HS-27A (cell line): ENCODE data around the gene CDK2AP2.
"Not testable (repeated sequence)": the region's sequence is repeated elsewhere in the genome, so short reads cannot be mapped to it uniquely, and the experiment has no call there.

ENCODE experiments used
- DNase-seq: peaks from one replicate; pipeline ENCODE4 v3.0.0-alpha.2; 2012; ENCODE audit warnings: low read depth, missing footprints

CDK2AP2 gene

DNA sequence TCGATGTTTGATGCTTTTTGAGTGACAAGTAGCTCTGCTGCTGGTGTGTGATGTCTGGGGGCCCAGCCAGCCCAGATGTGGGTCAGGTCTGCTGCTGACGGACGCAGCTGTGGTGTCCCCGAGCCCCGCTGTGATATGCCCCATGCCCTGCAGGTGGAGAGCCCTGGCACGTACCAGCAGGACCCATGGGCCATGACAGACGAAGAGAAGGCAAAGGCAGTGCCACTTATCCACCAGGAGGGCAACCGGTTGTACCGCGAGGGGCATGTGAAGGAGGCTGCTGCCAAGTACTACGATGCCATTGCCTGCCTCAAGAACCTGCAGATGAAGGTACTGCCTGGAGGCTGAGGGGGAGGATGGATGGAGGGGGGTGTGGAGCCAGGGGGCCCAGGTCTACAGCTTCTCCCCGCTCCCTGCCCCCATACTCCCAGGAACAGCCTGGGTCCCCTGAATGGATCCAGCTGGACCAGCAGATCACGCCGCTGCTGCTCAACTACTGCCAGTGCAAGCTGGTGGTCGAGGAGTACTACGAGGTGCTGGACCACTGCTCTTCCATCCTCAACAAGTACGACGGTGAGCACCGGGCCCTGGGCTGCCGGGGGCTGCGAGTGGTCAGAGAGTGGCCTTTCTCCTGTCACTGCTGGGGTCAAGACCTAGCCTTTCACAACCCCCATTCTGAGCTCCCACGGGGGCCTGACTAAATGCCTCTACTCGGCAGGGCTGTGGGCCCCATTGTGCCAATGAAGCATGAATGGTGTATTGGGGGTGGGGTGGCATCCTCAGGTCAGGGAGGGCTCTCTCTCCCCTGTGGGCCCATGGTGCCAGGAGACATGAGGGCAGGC lies 17.9 kb downstream of the CDK2AP2 start:
- no peak for DNase-seq

DNA sequence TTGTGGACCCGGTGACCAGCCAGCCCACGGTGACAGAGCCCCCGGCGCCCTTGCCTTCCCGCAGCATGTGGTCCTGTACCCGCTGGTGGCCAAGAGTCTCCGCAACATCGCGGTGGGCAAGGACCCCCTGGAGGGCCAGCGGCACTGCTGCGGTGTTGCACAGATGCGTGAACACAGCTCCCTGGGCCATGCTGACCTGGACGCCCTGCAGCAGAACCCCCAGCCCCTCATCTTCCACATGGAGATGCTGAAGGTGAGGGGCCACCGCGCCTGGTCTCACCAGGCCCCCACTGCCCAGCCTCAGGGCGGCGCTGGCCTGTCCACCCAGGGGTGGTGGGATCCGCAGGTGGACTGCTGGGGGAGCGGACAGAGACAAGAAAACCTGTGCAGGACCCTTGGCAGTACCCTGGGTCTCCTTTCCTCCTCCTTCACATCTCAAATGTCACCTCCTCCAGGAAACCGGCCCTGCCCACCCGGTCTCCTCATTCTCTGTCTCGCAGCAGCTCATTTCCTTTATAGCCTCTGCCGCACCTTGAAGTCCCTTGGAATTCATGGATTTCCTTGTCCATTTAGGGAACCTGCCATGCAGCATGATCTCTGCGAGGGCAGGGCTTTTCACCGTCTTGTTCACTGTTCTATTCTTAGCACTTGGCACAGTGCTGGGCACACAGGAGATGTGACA lies 18.6 kb downstream of the CDK2AP2 start:
- no peak for DNase-seq

DNA sequence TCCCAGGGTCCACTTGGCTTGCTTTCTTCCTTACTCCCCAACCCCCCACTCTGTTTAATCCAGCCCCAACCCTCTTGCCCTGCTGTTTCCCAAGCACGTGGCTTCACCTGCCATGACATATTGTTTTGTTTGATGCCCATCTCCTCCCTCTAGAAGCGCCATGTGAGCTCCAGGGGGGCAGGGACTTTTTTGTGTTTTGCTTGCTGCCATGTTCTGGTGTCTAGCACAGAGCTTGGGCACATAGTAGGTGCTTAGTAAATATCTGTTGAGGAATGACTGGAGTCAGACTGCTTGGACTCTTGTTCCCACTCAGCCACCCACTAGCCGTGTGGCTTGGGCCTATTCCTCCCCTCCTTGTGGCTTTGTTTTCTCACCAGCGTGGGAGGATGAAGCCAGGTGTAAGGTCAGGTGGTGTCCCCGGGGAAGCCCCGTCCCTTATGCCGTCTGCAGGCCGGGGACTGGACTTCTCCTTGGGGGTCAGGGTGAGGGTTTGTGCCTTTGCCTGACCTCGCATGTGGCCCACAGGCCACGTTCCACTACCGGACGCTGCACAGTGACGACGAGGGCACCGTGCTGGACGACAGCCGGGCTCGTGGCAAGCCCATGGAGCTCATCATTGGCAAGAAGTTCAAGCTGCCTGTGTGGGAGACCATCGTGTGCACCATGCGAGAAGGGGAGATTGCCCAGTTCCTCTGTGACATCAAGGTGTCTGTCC lies 21.3 kb downstream of the CDK2AP2 start:
- DNase-seq, result no peak

DNA sequence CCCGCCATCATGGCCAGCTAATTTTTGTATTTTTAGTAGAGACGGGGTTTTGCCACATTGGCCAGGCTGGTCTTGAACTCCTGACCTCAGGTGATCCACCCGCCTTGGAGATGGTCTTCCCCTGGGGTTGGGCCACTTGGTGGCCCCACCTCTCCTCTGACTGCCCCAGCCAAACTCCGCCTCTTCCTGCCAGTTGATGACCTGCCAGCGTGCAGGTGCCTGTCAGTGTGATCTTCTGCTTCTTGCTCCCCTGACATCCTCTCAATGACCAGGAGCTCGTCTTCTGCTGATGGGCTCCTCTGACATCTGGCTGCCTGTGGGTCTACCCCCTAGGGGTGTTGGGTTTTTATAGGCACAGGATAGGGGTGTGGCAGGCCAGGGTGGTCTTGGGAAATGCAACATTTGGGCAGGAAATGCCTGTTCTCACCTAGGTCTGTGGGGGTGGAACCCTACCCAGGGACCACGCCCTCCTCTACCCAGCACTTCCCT lies 22.0 kb downstream of the CDK2AP2 start:
- DNase-seq, result not testable (repeated sequence)

DNA sequence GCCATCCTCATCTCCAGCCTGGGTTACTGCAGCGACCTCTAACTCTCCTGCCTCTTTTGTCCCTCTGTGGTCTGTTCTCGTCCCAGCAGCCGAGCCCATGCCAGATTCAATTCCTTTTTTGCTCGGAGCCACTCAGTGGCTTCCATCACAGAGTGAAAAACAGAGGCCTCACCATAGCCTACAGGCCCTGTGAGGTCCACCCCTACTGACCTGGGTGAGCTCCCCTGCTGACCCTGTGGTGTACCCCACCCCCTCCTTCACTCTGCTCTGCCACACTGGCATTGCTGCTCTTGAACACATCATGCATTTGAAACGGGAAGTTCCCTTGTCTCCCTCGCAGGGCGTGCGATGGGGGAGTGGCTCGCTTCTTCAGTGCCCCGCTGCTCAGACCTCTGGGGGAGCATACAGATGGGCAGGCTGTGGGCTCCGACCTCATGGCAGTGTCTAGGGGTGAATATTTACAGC lies 23.1 kb downstream of the CDK2AP2 start:
- DNase-seq, result no peak

DNA sequence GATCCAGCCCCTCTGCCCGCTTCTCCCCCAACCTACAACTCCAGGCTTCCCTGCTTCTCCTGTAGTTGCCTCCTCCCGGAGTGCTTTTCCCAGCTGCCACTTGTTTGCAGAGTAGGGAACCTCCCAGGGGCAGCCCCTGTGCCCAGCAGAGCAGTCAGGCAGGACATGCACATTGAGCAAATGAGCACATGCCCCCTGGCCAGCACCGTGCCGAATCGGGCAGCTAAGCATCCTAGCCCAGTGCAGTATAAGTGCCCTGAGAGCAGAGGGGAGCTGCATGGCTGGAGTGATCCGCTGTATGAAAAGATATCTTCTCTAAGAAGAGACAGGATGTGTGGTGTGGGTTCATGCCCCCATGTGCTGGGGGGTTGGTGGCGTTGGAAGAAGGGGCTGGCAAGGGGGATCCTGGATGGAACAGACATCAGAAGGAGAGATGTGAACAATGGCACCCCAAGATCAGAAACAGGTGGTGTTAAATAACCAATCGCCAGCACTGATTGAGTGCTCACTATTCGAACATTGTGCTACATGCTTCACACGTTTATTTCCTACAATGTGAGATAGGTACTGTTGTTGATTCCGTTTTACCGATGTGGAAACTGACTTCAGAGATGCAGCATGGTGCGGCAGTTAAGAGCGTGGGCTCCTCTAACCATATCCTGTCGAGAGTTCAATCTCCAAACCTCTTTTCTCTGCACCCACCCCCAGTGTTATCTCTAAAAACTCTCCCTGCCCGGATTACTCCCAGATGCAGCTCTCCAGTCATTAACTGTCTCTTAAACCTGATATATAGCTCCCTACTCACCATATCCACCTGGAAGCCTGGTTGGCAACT lies 23.9 kb downstream of the CDK2AP2 start:
- no peak for DNase-seq

DNA sequence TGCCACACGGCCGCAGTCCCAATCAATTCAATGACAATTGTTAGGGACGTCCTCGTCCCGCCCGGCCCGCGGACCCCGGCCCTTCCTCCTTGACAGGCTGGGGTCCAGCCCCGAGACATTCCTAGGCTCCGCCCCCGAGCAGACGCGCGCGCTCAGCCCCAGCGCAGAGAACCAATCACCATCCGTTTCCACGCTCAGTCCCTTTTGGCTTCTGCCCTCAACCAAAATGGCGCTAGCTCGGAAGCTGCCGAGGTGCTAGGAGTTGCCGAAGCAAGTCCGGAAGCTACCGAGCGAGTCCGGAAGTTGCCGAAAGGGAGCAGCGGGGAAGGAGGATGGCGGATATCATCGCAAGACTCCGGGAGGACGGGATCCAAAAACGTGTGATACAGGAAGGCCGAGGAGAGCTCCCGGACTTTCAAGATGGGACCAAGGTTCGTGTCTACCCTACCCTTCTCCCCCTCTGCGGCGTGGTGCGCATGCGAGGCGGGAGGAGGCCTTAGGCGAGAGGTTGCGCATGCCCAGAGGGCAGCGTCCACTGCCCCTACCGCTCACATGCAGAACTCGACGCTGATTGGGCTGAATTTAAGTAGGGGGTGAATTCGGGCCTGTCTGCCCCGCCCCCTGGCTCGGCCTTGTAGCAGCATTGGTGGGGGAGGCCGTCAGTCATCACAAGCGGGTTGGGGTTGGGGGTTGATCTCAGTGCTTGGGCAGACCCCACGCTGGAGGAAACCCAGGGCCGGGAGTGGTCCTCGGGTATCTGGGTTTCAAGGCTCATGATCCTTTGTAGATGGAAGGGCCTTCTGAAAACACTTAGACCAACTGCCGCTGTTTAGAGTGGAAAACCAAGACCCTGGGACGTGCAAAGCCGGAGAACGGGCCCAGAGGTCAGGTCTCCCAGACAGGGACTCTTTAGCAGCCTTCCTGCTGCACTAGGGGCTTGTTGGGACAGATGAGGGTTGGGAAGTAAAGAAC lies 24.8 kb downstream of the CDK2AP2 start, which contains the start of gene AIP:
AIP (plus strand) TSS at position 200 of the 972 bp plus-strand sequence; CDS start at position 333, 133 bp downstream.
- DNase-seq, result peak; percentile 98

DNA sequence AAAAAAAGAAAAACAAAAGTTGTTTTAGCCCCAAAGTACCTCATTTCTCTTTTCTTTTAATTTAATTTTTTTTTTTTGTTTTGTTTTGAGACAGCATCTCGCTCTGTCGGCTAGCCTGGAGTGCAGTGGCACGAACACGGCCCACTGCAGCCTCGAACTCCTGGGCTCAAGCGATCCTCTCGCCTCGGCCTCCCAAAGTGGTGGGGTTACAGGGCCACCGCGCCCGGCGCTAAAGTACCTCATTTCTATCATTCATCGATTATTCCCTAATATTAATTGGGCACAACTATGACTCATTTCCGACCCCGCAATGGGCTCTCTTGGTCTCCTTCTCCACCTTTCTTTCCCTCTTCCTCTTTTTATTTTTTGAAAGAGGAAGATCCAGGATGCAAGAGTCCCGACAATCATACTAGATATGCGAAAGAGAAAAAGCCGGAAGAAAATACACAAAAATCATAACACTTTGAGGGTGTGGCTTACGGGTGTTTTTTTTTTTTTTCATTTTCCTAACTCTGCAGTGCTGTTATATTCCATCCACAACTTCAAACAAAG lies 25.6 kb downstream of the CDK2AP2 start:
- DNase-seq, result no peak

DNA sequence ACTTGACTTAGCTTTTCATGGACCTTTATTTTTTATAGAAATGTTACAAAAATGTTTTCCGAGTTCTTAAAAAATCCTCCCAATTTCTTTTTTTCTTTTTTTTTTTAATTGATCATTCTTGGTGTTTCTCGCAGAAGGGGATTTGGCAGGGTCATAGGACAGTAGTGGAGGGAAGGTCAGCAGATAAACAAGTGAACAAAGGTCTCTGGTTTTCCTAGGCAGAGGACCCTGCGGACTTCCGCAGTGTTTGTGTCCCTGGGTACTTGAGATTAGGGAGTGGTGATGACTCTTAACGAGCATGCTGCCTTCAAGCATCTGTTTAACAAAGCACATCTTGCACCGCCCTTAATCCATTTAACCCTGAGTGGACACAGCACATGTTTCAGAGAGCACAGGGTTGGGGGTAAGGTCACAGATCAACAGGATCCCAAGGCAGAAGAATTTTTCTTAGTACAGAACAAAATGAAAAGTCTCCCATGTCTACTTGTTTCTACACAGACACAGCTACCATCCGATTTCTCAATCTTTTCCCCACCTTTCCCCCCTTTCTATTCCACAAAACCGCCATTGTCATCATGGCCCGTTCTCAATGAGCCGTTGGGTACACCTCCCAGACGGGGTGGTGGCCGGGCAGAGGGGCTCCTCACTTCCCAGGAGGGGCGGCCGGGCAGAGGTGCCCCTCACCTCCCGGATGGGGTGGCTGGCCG lies 30.5 kb downstream of the CDK2AP2 start:
- not testable (repeated sequence) for DNase-seq

DNA sequence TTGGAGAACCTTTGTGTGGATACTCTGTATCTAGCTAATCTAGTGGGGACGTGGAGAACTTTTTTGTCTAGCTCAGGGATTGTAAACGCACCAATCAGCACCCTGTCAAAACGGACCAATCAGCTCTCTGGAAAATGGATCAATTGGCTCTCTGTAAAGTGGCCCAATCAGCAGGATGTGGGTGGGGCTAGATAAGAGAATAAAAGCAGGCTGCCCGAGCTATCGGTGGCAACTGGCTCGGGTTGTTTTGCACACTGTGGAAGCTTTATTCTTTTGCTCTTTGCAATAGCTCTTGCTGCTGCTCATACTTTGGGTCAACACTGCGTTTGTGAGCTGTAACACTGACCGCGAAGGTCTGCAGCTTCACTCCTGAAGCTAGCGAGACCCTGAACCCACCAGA lies 31.3 kb downstream of the CDK2AP2 start:
- DNase-seq, result not testable (repeated sequence)

DNA sequence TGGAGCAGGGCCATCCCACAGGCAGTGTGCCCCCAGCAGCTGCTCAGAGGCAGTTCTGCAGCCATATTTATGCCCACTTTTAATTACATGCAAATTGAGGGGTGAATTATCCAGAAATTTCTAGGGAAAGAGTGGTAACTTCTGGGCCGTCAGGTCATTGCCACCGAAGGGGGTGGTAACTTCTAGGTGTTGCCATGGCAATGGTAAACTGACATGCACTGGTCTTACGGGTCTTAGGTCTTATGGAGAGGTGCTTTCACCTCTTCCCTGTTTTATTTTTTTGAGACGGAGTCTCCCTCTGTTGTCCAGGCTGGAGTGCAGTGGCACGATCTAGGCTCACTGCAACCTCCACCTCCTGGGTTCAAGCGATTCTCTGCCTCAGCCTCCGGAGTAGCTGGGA lies 35.1 kb downstream of the CDK2AP2 start:
- DNase-seq, result no peak

DNA sequence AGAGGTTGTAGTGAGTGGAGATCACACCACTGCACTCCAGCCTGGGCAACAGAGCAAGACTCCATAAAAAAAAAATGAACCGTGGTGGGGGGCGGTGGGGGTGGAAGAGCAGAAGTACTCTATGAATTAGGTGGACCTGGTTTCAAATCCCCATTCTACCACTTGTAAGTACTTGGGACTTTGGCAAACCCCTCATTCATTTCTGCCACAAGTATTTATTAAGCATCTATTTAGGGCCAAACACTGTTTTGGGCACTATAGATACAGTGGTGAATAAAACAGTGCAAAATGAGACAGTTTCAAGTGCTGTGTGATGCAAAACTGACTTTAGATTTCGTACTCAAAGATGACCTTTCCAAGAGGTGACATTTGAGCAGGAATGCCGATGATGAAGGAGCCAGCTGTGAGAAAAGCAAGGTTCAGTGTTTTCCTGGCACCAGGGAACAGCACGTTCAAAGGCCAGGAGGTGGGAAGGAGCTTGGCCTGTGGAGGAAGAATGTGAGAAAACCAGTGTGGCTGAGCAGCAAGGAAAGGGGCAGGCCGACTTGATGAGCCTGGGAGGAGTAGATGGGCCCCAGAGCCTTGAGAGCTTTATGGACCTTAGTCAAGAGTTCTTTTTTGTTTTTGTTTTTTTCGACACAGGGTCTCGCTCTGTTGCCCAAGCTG lies 37.5 kb downstream of the CDK2AP2 start:
- no peak for DNase-seq

DNA sequence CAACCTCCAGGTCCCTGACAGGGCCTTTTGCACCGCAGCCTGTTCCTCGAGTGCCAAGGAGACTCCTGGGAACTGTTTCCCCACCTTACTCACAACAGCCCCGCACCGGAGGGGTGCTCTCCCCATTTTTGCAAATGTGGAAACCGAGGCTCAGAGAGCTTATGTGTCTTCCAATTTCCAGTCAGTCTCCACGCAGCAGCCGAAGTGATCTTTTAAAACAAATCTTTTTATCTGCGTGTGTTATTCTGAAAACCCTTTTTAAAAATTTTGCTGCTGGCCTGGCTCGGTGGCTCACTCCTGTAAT lies 38.5 kb downstream of the CDK2AP2 start:
- no peak for DNase-seq

DNA sequence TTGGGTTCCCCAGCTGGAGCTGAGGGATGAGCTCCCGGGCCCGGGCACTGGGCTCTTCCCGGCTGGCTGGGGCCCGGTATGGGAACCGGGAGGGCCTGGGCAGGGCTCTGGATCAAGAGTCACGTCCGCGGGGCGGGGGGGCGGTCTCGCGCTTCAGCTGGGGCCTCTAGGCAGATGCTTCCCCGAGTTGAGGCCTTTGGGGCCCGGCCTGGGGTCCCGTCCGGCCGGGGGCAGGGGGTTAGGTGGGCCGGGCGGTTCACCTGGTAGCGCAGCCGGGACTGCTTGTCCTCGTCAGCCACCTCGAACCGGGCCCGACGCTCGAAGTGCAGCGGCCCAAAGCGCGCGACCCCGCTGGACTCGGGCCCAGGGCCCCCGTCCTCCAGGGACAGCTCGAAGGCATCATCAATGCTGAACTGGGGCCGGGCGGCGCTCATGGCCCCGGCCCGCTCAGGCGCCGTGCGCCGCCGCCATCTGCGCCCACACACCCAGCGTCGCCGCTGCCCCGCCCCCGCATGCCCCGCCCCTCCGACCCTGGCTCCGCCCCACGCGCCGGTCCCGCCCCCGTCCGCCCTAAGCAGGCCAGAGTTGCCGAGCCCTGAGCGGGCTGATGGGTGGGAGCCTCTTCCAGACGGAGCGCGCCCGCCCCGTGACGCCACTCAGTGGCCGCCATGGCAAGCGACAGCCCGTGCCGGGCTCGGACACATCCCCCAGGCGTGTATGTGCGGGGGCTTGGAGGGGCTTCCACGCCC lies 39.0 kb downstream of the CDK2AP2 start, which contains the start of gene TMEM134:
TMEM134 (minus strand) TSS at position 493 of the 749 bp plus-strand sequence; CDS start at position 434, 59 bp downstream.
- DNase-seq, result peak; percentile 68

DNA sequence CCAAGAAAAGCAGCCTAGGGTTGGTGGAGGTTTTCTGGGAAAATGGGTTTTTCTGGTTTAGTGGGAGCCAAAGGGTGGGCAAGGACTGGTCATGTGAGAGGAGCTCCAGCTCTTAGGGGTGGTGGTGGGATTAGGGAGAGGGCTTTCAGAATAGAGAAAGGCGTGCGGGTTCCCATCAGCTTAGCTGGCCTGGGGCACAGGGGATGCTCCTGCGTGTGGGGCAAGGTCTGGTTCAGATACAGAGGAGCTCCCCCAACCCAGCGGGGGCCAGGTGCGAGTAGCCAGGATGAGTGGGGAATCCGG lies 39.6 kb downstream of the CDK2AP2 start:
- no peak for DNase-seq

DNA sequence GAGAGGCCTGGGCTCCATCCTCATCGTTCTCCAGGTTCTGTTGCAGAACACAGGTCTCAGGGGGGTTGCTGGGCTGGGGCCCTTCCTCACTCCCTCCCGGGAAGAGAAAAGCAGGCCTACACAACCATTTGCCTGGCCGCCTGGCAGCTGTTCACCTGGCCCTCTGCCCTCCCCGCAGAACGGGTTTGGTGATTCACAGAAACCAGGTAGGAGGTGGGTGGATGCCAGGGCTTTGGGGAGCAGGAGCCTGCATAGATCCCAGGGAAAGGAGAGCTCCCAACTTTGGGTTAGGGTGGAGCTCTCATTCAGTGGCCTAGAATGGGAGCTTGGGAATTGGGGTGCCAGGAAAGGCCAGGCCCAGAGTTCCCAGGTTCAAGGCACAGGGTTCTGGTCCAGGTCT lies 39.9 kb downstream of the CDK2AP2 start:
- no peak for DNase-seq

DNA sequence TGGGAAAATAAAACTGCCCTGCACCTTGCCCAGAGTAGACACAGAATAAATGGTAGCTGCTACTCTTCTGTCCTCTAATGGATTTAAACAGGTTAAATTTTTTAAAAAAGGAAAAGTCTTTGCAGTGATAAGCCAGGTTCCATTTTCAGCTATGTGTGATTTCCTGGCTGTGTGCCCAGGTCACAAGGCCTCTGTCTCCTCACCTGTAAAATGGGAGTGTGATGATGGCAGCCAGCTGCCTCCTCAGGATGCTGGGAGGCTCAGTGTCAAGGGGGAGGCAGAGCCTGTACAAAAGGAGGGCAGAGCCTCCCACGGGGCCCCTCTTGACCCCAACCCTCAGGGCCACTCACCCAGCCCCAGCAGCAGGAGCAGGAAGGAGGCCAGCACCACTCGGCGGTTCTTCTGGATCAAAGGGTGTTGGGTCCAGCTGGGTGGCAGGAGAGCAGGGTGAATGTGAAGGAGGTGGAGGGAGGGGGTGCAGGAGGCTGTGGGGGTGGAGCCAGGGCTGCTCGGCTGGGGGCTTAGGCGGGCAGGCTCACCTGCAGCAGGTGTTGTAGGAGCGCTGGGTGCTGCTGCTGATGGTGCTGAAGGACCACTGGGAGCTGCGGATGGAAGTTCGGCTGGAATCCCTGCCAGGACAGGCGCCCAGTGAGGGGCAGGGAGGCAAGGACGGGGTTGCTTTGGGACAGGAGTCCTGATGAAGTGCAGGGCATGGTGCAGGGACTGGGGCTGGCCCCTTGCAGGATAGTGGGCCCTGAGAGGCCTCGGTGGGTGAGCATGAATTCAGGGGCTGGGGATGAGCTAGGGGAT lies 40.8 kb downstream of the CDK2AP2 start:
- DNase-seq, result no peak
